HG02970 (cell line): ENCODE data around the gene KLHL30.

ENCODE experiments used
- ATAC-seq: cut with Tn5 transposase; IDR thresholded peaks from one replicate; pipeline ENCODE4 v1.9.1; 2021; ENCODE audit warnings: mild to moderate bottlenecking, moderate library complexity, moderate number of reproducible peaks; ENCODE audit not compliant: unreplicated experiment, low FRiP score

Gene KLHL30

GRCh38 chr2:238117199-238118154 lies 21.0 kb upstream of the KLHL30 start:
- ATAC-seq = no peak

- no peak for ATAC-seq
These were observed 18.6 kb upstream of the KLHL30 start for GRCh38 chr2:238119756-238120462.

- no peak for ATAC-seq
These were observed 17.8 kb upstream of the KLHL30 start for GRCh38 chr2:238120463-238121298.

GRCh38 chr2:238121511-238122286 lies 16.8 kb upstream of the KLHL30 start:
- ATAC-seq = no peak

- ATAC-seq = no peak
These were observed 15.9 kb upstream of the KLHL30 start for GRCh38 chr2:238122287-238123217.

- ATAC-seq = no peak
These were observed 15.1 kb upstream of the KLHL30 start for GRCh38 chr2:238123218-238123971.

GRCh38 chr2:238123991-238124470 lies 14.4 kb upstream of the KLHL30 start:
- no peak for ATAC-seq

- ATAC-seq = no peak
These were observed 13.9 kb upstream of the KLHL30 start for GRCh38 chr2:238124488-238125126.

GRCh38 chr2:238125127-238125885 lies 13.2 kb upstream of the KLHL30 start:
- no peak for ATAC-seq

GRCh38 chr2:238126338-238126737 lies 12.1 kb upstream of the KLHL30 start:
- no peak for ATAC-seq

GRCh38 chr2:238126775-238127164 lies 11.7 kb upstream of the KLHL30 start:
- ATAC-seq = no peak

GRCh38 chr2:238127165-238128060 lies 11.1 kb upstream of the KLHL30 start:
- no peak for ATAC-seq

- ATAC-seq = no peak
These were observed 10.4 kb upstream of the KLHL30 start for GRCh38 chr2:238128061-238128440.

GRCh38 chr2:238128534-238129001 lies 9.9 kb upstream of the KLHL30 start:
- no peak for ATAC-seq

GRCh38 chr2:238129166-238130010 lies 9.1 kb upstream of the KLHL30 start:
- ATAC-seq = no peak
